ENCODE data around the gene MATCAP1.

- no peak for TF ChIP-seq POLR2A (IDR thresholded peaks at IDR 0.05)
- no peak for TF ChIP-seq CTCF (IDR thresholded peaks at IDR 0.05)
- TF ChIP-seq POLR2AphosphoS5 (IDR thresholded peaks at IDR 0.05): no peak
- TF ChIP-seq EP300 (IDR thresholded peaks at IDR 0.05): no peak
These were observed 55.3 kb downstream of the MATCAP1 start for GRCh38 chr16:67128417-67128816.
